KMS-11 (cell line): ENCODE results near the gene KCTD20.

ENCODE experiments used
- H2AFZ ChIP-seq: fragments of 200-600 bp; sonication (generic); 2 replicates; pipeline ENCODE4 v1.6.1; 2016; ENCODE audit warnings: antibody characterized with exemption, mixed run types, low read depth
- H3K27ac ChIP-seq: fragments of 200-600 bp; sonication (generic); 2 replicates; pipeline ENCODE4 v1.6.1; 2016; ENCODE audit warnings: mild to moderate bottlenecking, mixed run types
- H3K27me3 ChIP-seq: fragments of 200-600 bp; sonication (generic); 2 replicates; pipeline ENCODE4 v1.6.1; 2017; ENCODE audit warnings: mild to moderate bottlenecking, low read depth, mixed run types, moderate library complexity; ENCODE audit not compliant: insufficient read depth
- H3K36me3 ChIP-seq: fragments of 200-600 bp; sonication (generic); 2 replicates; pipeline ENCODE4 v1.6.1; 2017; ENCODE audit warnings: mild to moderate bottlenecking, mixed run types; ENCODE audit not compliant: insufficient read depth
- H3K4me1 ChIP-seq: fragments of 200-600 bp; sonication (generic); 2 replicates; pipeline ENCODE4 v1.6.1; 2016; ENCODE audit warnings: mild to moderate bottlenecking, low read depth, mixed run types; ENCODE audit not compliant: poor library complexity, severe bottlenecking
- H3K4me2 ChIP-seq: fragments of 200-600 bp; sonication (generic); 2 replicates; pipeline ENCODE4 v1.7.0; 2016; ENCODE audit warnings: mild to moderate bottlenecking, mixed run types
- H3K4me3 ChIP-seq: fragments of 200-600 bp; sonication (generic); IDR thresholded peaks from 2 replicates; pipeline ENCODE4 v1.6.1; 2017; ENCODE audit warnings: low read depth, low read length, mixed read lengths; ENCODE audit not compliant: insufficient read depth
- H3K79me2 ChIP-seq: fragments of 200-600 bp; sonication (generic); 2 replicates; pipeline ENCODE4 v1.6.1; 2016; ENCODE audit warnings: low read depth, mixed run types; ENCODE audit not compliant: insufficient read depth
- H3K9ac ChIP-seq: fragments of 200-600 bp; sonication (generic); 2 replicates; pipeline ENCODE4 v1.6.1; 2016; ENCODE audit warnings: mild to moderate bottlenecking, mixed run types
- H4K20me1 ChIP-seq: fragments of 200-600 bp; sonication (generic); 2 replicates; pipeline ENCODE4 v1.6.1; 2016; ENCODE audit warnings: mild to moderate bottlenecking, mixed run types; ENCODE audit not compliant: insufficient read depth
- TF ChIP-seq, protein P1 (sequence below): fragments of 200-600 bp; sonication (generic); conservative IDR thresholded peaks from 2 replicates; pipeline ENCODE4 v1.6.1; 2017; ENCODE audit warnings: low read depth, mild to moderate bottlenecking, antibody characterized with exemption, low read length, moderate library complexity, mixed read lengths

Gene KCTD20

DNA sequence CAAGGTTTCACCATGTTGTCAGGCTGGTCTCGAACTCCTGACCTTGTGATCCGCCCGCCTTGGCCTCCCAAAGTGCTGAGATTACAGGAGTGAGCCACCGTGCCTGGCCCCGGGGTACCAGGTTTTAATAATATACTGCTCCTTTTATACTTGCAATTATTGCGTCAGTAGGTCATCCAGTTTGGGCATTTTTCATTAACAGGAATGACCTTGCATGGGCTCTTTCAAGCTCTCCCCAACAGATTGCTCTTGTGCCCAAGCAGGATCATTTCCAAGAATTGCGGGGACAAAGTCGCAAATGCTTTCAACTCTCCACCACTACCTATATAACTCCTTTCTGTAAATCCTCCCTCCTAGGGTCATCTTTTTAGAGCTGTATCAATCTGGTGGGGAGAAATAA, 80.7 kb downstream of the KCTD20 start:
- Histone ChIP-seq H3K4me2 (no peak overlapping the region), H3K36me3 (0 out of 2 replicates have a peak, but pooled peaks cover 3% of the 10 kb centered on the region), H4K20me1 (no peaks in the 10 kb centered on the region), H3K79me2 (no peaks in the 10 kb centered on the region), H3K27me3 (no peaks in the 10 kb centered on the region), H3K9ac (no peak overlapping the region), H3K4me1 (peaks cover 8% of the 10 kb centered on the region), H3K27ac (no peak overlapping the region), H2AFZ (no peak overlapping the region), H3K4me3 (no peak overlapping the region)
- TF ChIP-seq, protein P1, sequence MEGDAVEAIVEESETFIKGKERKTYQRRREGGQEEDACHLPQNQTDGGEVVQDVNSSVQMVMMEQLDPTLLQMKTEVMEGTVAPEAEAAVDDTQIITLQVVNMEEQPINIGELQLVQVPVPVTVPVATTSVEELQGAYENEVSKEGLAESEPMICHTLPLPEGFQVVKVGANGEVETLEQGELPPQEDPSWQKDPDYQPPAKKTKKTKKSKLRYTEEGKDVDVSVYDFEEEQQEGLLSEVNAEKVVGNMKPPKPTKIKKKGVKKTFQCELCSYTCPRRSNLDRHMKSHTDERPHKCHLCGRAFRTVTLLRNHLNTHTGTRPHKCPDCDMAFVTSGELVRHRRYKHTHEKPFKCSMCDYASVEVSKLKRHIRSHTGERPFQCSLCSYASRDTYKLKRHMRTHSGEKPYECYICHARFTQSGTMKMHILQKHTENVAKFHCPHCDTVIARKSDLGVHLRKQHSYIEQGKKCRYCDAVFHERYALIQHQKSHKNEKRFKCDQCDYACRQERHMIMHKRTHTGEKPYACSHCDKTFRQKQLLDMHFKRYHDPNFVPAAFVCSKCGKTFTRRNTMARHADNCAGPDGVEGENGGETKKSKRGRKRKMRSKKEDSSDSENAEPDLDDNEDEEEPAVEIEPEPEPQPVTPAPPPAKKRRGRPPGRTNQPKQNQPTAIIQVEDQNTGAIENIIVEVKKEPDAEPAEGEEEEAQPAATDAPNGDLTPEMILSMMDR, result no peak

DNA sequence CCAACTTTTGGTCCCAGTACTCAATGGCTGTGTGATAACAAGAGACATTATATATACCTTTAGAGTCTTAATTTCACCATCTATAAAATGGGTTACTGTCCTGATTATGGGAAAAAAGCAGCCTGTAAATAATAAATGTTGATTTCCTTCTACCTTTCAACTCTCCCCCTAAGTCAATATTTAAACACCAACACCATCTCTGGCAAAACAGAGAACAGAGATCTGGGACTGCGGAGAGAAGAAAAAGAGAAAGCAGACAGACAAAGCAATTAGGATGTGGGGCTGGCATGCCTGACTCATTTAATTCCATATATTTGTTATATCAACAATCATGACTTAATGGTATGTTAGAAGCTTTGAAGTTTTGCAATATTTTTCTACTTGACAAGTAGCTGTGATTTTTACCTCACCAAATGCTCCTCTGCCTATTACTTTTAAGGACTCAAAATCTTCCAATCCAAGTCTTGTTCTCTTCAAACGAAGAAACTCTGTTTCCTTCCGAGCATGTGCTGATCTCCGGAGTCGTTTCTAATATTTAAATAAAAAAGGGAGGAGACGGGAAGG, 81.2 kb downstream of the KCTD20 start:
- no peaks in the 10 kb centered on the region for H3K79me2 ChIP-seq
- no peaks in the 10 kb centered on the region for H3K27me3 ChIP-seq
- H4K20me1 ChIP-seq, result no peaks in the 10 kb centered on the region
- no peak overlapping the region for H3K4me2 ChIP-seq
- no peak overlapping the region for H3K4me3 ChIP-seq
- peaks cover 8% of the 10 kb centered on the region for H3K4me1 ChIP-seq
- H3K27ac ChIP-seq, result no peak overlapping the region
- no peak overlapping the region for H2AFZ ChIP-seq
- H3K9ac ChIP-seq, result no peak overlapping the region
- TF ChIP-seq, protein P1, result no peak
- 0 out of 2 replicates have a peak, but pooled peaks cover 3% of the 10 kb centered on the region for H3K36me3 ChIP-seq

DNA sequence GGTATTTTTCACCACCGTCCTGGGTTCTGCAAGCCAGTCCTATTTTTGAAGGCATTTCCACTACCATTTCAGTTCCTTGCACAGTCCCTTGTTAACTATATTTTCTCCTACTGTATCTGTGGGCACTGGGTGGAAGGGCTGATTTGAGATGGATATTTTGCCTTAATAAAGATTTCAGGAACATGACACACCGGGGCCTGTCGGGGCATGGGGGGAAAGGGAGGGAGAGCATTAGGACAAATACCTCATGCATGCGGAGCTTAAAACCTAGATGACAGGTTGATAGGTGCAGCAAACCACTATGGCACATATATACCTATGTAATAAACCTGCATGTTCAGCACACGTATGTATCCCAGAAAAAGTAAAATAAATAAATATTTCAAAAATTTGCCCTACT, 82.1 kb downstream of the KCTD20 start:
- no peak overlapping the region for H3K27ac ChIP-seq
- H2AFZ ChIP-seq, result no peak overlapping the region
- H3K4me2 ChIP-seq, result no peak overlapping the region
- H4K20me1 ChIP-seq, result no peaks in the 10 kb centered on the region
- no peak overlapping the region for H3K9ac ChIP-seq
- no peaks in the 10 kb centered on the region for H3K27me3 ChIP-seq
- TF ChIP-seq, protein P1, result no peak
- H3K4me3 ChIP-seq, result no peak overlapping the region
- no peaks in the 10 kb centered on the region for H3K79me2 ChIP-seq
- peaks cover 8% of the 10 kb centered on the region for H3K4me1 ChIP-seq
- H3K36me3 ChIP-seq, result 0 out of 2 replicates have a peak, but pooled peaks cover 3% of the 10 kb centered on the region

DNA sequence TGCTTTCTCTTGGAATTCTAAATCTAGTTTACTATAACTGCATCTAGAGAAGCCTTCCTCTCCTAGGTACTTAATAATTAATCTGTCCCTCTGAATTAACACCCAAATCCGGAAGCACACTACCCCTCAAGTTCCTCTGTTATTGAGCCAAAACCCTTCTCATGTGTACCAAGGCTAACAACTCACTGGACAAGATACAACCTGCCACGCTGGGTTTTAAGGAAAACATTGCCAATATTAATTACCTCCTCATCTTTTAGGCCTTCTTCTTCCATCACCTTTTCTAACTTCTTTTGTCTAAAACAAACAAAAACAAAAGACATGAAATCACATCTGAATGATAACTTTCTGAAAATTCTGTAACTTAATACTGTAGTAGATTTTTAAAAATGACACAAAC, 82.5 kb downstream of the KCTD20 start:
- H3K4me3 ChIP-seq, result no peak overlapping the region
- H3K27me3 ChIP-seq, result no peaks in the 10 kb centered on the region
- H3K9ac ChIP-seq, result no peak overlapping the region
- H3K27ac ChIP-seq, result no peak overlapping the region
- peaks cover 8% of the 10 kb centered on the region for H3K4me1 ChIP-seq
- H3K4me2 ChIP-seq, result no peak overlapping the region
- TF ChIP-seq, protein P1, result no peak
- H2AFZ ChIP-seq, result no peak overlapping the region
- H4K20me1 ChIP-seq, result no peaks in the 10 kb centered on the region
- 0 out of 2 replicates have a peak, but pooled peaks cover 3% of the 10 kb centered on the region for H3K36me3 ChIP-seq
- no peaks in the 10 kb centered on the region for H3K79me2 ChIP-seq
